GM12865 (cell line): ENCODE measurements around the gene LALBA.
A peak's percentile ranks its signal among the peaks of the same experiment; 100 is the strongest.
"Not testable (repeated sequence)": the region's sequence is repeated elsewhere in the genome, so short reads cannot be mapped to it uniquely, and the experiment has no call there.

Experiments used
- DNase-seq: peaks from one replicate; pipeline ENCODE4 v3.0.0; 2010; ENCODE audit warnings: low read depth
- H3K4me3 ChIP-seq: 2 replicates; pipeline ENCODE4 v1.5.1; 2011; ENCODE audit warnings: mild to moderate bottlenecking, low read depth, low read length, control low read depth
- TF ChIP-seq, protein P1 (sequence below): IDR thresholded peaks from 2 replicates; pipeline ENCODE4 v1.5.1; 2011; ENCODE audit warnings: low read length, control low read depth, low read depth, inconsistent platforms; ENCODE audit not compliant: insufficient read depth; ENCODE audit errors: missing control alignments

The LALBA gene

DNA sequence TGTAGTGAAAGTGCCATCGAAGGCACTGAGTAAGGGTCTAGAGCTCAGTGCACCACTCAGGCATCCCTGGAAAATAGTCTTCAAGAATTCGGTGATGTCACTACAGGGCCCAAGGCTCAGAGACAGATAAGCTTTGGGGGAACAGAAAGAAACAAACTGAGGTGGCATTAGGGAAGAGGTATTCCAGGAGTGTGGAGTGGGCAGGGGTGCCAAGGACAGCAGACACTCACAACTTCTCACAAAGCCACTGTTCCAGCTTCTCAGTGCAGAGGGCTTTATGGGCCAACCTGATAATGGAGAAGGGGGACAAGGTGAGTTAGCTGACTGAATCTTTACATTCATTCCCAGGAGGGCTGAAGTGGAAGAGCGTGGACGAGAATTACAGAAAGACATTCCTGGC lies 2.1 kb downstream of the LALBA start:
- no peak overlapping the region for H3K4me3 ChIP-seq
- no peak for DNase-seq
- TF ChIP-seq, protein P1, sequence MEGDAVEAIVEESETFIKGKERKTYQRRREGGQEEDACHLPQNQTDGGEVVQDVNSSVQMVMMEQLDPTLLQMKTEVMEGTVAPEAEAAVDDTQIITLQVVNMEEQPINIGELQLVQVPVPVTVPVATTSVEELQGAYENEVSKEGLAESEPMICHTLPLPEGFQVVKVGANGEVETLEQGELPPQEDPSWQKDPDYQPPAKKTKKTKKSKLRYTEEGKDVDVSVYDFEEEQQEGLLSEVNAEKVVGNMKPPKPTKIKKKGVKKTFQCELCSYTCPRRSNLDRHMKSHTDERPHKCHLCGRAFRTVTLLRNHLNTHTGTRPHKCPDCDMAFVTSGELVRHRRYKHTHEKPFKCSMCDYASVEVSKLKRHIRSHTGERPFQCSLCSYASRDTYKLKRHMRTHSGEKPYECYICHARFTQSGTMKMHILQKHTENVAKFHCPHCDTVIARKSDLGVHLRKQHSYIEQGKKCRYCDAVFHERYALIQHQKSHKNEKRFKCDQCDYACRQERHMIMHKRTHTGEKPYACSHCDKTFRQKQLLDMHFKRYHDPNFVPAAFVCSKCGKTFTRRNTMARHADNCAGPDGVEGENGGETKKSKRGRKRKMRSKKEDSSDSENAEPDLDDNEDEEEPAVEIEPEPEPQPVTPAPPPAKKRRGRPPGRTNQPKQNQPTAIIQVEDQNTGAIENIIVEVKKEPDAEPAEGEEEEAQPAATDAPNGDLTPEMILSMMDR: no peak

DNA sequence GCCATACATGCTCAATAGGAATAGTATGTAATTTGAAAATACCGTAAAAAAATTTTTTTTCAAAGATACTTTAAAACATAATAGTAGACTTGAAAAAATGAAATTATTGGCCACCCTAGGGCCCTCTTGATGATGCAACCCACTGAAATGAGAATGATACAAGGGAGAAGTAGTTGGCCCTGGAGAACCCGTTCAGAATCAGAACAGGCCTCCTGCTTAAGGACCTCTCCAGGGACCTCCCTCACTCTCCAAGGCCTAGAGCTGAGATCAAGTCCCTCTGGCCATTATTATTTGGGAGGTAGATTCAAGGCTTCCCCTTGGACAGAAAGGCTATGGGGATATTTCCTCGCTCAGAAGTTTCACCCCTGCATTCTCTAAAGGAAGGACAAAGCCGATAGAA lies 11.9 kb downstream of the LALBA start:
- no peak overlapping the region for H3K4me3 ChIP-seq
- no peak for DNase-seq
- TF ChIP-seq, protein P1: no peak

DNA sequence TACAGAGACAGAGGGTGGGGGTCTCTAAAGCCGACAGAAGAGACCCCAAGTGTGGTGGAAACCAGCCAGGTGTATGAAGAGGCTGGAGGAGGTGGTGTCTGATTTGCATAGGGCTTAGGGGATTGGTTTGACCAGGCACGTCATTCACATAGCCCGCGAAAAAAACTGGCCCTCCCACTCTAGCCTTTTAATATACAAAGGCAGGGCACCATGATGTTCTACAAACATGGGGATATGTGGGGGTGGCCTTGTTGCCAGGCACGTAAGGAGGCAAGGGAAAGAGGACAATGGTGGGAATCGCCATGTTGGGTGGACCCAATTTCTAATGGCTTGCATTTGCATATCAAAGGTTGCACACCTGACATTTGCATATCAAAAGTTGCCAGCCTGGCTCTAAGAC lies 13.2 kb downstream of the LALBA start:
- TF ChIP-seq, protein P1: no peak
- H3K4me3 ChIP-seq: no peak overlapping the region
- DNase-seq: no peak

DNA sequence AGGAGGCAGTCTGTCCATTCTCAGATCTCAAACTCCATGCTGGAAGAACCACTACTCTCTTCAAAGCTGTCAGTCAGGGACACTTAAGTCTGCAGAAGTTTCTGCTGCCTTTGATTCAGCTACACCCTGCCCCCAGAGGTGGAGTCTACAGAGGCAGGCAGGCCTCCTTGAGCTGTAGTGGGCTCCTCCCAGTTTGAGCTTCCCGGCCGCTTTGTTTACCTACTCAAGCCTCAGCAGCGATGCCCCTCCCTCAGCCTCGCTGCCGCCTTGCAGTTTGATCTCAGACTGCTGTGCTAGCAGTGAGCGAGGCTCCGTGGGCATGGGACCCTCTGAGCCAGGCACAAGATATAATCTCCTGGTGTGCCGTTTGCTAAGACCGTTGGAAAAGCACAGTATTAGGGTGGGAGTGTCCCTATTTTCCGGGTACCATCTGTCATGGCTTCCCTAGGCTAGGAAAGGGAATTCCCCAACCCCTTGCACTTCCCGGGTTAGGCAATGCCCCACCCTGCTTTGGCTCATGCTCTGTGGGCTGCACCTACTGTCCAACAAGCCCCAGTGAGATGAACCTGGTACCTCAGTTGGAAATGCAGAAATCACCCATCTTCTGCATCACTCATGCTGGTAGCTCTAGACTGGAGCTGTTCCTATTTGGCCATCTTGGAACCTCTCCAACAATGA lies 16.0 kb downstream of the LALBA start:
- not testable (repeated sequence) for H3K4me3 ChIP-seq, DNase-seq

DNA sequence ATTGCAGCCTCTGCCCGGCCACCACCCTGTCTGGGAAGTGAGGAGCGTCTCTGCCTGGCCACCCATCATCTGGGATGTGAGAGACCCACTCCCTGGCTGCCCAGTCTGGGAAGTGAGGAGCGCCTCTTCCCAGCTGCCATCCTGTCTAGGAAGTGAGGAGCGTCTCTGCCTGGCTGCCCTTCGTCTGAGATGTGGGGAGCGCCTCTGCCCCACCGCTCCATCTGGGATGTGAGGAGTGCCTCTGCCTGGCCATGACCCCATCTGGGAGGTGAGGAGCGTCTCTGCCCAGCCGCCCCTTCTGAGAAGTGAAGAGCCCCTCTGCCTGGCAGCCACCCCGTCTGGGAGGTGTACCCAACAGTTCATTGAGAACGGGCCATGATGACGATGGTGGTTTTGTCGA lies 18.2 kb downstream of the LALBA start:
- not testable (repeated sequence) for H3K4me3 ChIP-seq, DNase-seq

DNA sequence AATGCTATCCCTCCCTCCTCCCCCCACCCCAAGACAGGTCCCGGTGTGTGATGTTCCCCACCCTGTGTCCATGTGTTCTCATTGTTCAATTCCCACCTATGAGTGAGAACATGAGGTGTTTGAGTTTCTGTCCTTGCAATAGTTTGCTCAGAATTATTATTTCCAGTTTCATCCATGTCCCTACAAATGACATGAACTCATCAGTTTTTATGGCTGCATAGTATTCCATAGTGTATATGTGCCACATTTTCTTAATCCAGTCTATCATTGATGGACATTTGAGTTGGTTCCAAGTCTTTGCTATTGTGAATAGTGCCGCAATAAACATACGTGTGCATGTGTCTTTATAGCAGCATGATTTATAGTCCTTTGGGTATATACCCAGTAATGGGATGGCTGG lies 22.8 kb downstream of the LALBA start:
- H3K4me3 ChIP-seq, DNase-seq: not testable (repeated sequence)

DNA sequence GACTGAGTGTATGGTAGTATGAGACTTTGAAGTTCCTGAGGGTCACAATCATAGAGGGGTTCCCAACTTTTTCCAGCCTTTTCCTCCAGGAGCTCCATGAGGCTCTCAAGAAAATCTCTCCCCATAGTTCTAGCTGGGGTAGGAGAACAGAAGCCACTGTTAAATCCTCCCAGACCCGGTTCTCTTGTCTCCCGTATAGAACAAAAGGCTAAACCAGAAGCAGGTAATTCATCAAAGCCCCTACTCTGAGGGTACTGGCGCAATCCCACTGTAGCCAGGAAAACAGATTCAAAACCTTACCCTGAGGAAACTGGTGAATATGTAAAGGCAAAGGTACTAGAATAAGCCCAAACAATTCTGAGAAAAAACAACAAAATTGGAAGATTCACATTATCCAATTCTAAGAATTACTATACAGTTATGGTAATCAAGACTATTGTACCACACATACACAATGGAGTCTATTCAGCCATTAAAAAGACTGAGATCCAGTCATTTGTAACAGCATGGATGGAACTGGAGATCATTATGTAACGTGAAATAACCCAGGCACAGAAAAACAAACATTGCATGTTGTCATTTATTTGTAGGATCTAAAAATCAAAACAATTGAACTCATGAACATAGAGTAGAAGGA lies 23.9 kb downstream of the LALBA start:
- TF ChIP-seq, protein P1: no peak
- H3K4me3 ChIP-seq: no peak overlapping the region
- DNase-seq: no peak

DNA sequence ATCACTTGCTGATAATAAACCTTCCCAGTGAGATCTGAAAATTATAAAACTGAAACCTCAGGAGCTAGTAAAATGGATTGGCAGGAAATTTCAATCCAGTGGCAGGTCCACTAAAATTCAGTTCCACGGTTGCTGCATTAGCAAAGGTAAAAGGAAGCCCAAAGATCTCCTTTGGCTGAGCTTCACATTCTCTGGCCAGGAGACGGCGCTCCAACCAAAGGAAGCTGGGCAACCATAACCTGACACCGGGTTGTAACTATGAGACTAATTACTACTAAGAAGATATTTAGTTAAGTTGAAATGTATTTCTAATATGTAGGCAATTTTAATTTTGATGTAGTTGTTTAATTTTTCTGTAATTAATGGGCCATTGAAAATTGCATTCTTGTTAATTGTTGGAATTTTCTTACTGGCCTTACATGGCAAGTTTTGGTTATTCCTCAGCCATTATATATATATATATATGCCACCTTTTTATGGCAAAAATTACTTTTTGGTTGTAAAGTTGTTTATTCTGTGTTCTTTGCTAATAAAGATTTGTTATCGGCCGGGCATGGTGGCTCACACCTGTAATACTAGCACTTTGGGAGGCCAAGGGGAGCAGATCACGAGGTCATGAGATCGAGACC lies 27.4 kb downstream of the LALBA start:
- H3K4me3 ChIP-seq: no peak overlapping the region
- TF ChIP-seq, protein P1: peak; percentile 73
- DNase-seq: peak; percentile 66
